HCT116 (cell line): ENCODE measurements around the gene ABCC8. TPM values are rescaled to one million over a fixed set of nuclear protein-coding genes. Genes with fewer than 3 reads are reported as not detected.

Source experiments
- ATAC-seq: fragments of 200-7000 bp; cut with Tn5 transposase; 2 replicates; pipeline ENCODE4 v1.9.1; 2020; ENCODE audit warnings: mild to moderate bottlenecking, moderate library complexity
- BruUV-seq: library from RNA; stranded (reverse); fragments of 400-500 nt; replicated peaks from 2 replicates; lab custom pipeline; 2021; lab: Mats Ljungman, UMichigan
- CTCF ChIA-PET: fragments of 300-600 bp; sonication (Branson Sonifier 250); formaldehyde crosslinking; loops from one replicate; lab custom pipeline; 2021; ENCODE audit warnings: antibody characterized with exemption; lab: Charles Lee
- POLR2A ChIA-PET: fragments of 300-600, 350-600 bp; sonication (Branson Sonifier 250); formaldehyde crosslinking; loops from one replicate; lab custom pipeline; 2021; ENCODE audit warnings: antibody characterized with exemption; lab: Charles Lee
- RAD21 ChIA-PET, 2 experiments: fragments of 300-600 bp; sonication (Branson Sonifier 250); formaldehyde crosslinking; loops; one replicate each; lab custom pipeline; 2023; ENCODE audit warnings: low total read pairs in 2 of 2; ENCODE audit not compliant: uncharacterized antibody in 2 of 2, unreplicated experiment in 2 of 2, low non-redundant PET in 1 of 2; lab: Charles Lee
- DNase-seq: peaks from one replicate; pipeline ENCODE4 v3.0.0-alpha.2; 2010; ENCODE audit warnings: low read depth, low spot score
- H2AFZ ChIP-seq: fragments of 200-600 bp; shearing (Covaris generic), sonication (generic); 2 replicates; pipeline ENCODE4 v1.6.1; 2017; ENCODE audit warnings: low read depth, mixed run types, mixed read lengths, antibody characterized with exemption, low read length; ENCODE audit not compliant: poor library complexity, severe bottlenecking
- H3K27ac ChIP-seq: 2 replicates; pipeline ENCODE4 v1.5.1; 2012; ENCODE audit warnings: low read depth, low read length
- H3K27me3 ChIP-seq: fragments of 200-600 bp; sonication (generic); 2 replicates; pipeline ENCODE4 v1.6.1; 2016; ENCODE audit warnings: mixed run types, low read length, mixed read lengths; ENCODE audit not compliant: insufficient read depth
- H3K36me3 ChIP-seq, 2 experiments: fragments of 200-500 bp in 1 of 2; fragments of 200-600 bp in 1 of 2; sonication (Bioruptor generic) in 1 of 2; sonication (generic) in 1 of 2; 2 replicates each; pipeline versions ENCODE4 v1.5.1 to v1.6.1; 2014 to 2016; ENCODE audit warnings: low read length in 2 of 2, inconsistent platforms in 1 of 2, mixed read lengths in 1 of 2, mixed run types in 1 of 2; ENCODE audit not compliant: insufficient read depth in 2 of 2, control insufficient read depth in 1 of 2
- H3K4me1 ChIP-seq, 2 experiments: fragments of 200-600 bp in 1 of 2; sonication (generic) in 1 of 2; 2 replicates each; pipeline versions ENCODE4 v1.5.1 to v1.6.1; 2012 to 2017; ENCODE audit warnings: low read length in 2 of 2, inconsistent platforms in 1 of 2, mild to moderate bottlenecking in 1 of 2, mixed read lengths in 1 of 2, mixed run types in 1 of 2, moderate library complexity in 1 of 2; ENCODE audit not compliant: insufficient read depth in 2 of 2, control insufficient read depth in 1 of 2
- H3K4me2 ChIP-seq: fragments of 200-600 bp; sonication (generic); 2 replicates; pipeline ENCODE4 v1.6.1; 2017; ENCODE audit warnings: mixed run types, low read length, mixed read lengths
- H3K4me3 ChIP-seq, 2 experiments: fragments of 200-600 bp in 1 of 2; sonication (generic) in 1 of 2; replicated peaks in 1 of 2; 2 replicates each; pipeline ENCODE4 v1.5.1; 2011 to 2016; ENCODE audit warnings: low read length in 2 of 2, control low read depth in 1 of 2, low read depth in 1 of 2, mild to moderate bottlenecking in 1 of 2, mixed read lengths in 1 of 2, mixed run types in 1 of 2
- H3K79me2 ChIP-seq: fragments of 200-600 bp; sonication (generic); 2 replicates; pipeline ENCODE4 v1.6.1; 2017; ENCODE audit warnings: mild to moderate bottlenecking, mixed run types, low read length, moderate library complexity, mixed read lengths; ENCODE audit not compliant: insufficient read depth
- H3K9ac ChIP-seq: fragments of 200-600 bp; sonication (generic); 2 replicates; pipeline ENCODE4 v1.6.1; 2016; ENCODE audit warnings: low read length, mixed read lengths
- H3K9me2 ChIP-seq: fragments of 200-600 bp; sonication (generic), shearing (Covaris generic); 2 replicates; pipeline ENCODE4 v1.6.1; 2017; ENCODE audit warnings: mixed run types, mild to moderate bottlenecking, moderate library complexity; ENCODE audit not compliant: insufficient read depth
- H3K9me3 ChIP-seq, 2 experiments: fragments of 200-500 bp in 1 of 2; fragments of 200-600 bp in 1 of 2; sonication (Bioruptor generic) in 1 of 2; sonication (generic) in 1 of 2; 2 replicates each; pipeline ENCODE4 v1.6.1; 2014 to 2017; ENCODE audit warnings: low read length in 2 of 2, mixed read lengths in 2 of 2, inconsistent platforms in 1 of 2, low read depth in 1 of 2, mild to moderate bottlenecking in 1 of 2, mixed run types in 1 of 2, moderate library complexity in 1 of 2; ENCODE audit not compliant: control insufficient read depth in 1 of 2, insufficient read depth in 1 of 2
- H4K20me1 ChIP-seq: fragments of 200-600 bp; sonication (generic), shearing (Covaris generic); 2 replicates; pipeline ENCODE4 v1.6.1; 2017; ENCODE audit warnings: mixed run types, mild to moderate bottlenecking, moderate library complexity; ENCODE audit not compliant: insufficient read depth
- CBX3 ChIP-seq: IDR thresholded peaks from 2 replicates; pipeline ENCODE4 v1.6.1; 2012; ENCODE audit warnings: low read depth
- EGR1 ChIP-seq: IDR thresholded peaks from 2 replicates; pipeline ENCODE4 v1.6.1; 2012; ENCODE audit warnings: low read depth
- ELF1 ChIP-seq: IDR thresholded peaks from 2 replicates; pipeline ENCODE4 v1.6.1; 2012; ENCODE audit warnings: low read depth, borderline replicate concordance
- EZH2 ChIP-seq: fragments of 200-600 bp; sonication (generic); IDR thresholded peaks from 2 replicates; pipeline ENCODE4 v1.6.1; 2017; ENCODE audit warnings: antibody characterized with exemption, mixed run types
- FOSL1 ChIP-seq: IDR thresholded peaks from 2 replicates; pipeline ENCODE4 v1.6.1; 2012; ENCODE audit warnings: low read depth
- JUND ChIP-seq: IDR thresholded peaks from 2 replicates; pipeline ENCODE4 v1.6.1; 2012
- POLR2A ChIP-seq: IDR thresholded peaks from 2 replicates; pipeline ENCODE4 v1.7.0; 2011; ENCODE audit warnings: borderline replicate concordance; ENCODE audit not compliant: insufficient read depth, insufficient read length; ENCODE audit errors: extremely low read depth
- RAD21 ChIP-seq: IDR thresholded peaks from 2 replicates; pipeline ENCODE4 v1.6.1; 2012; ENCODE audit warnings: low read depth, mild to moderate bottlenecking
- SP1 ChIP-seq: IDR thresholded peaks from 2 replicates; pipeline ENCODE4 v1.6.1; 2012; ENCODE audit warnings: low read depth
- SRF ChIP-seq: IDR thresholded peaks from 2 replicates; pipeline ENCODE4 v1.6.1; 2012; ENCODE audit warnings: low read depth
- TCF7L2 ChIP-seq: IDR thresholded peaks from 2 replicates; pipeline ENCODE4 v1.7.0; 2011; ENCODE audit warnings: borderline replicate concordance, inconsistent platforms; ENCODE audit not compliant: insufficient read depth, insufficient read length; ENCODE audit errors: extremely low read depth
- YY1 ChIP-seq: IDR thresholded peaks from 2 replicates; pipeline ENCODE4 v1.6.1; 2011; ENCODE audit warnings: low read length, low read depth, moderate library complexity, mild to moderate bottlenecking; ENCODE audit not compliant: insufficient replicate concordance; ENCODE audit errors: extremely low read depth
- ZBTB33 ChIP-seq: IDR thresholded peaks from 2 replicates; pipeline ENCODE4 v1.6.1; 2011; ENCODE audit warnings: mild to moderate bottlenecking, low read length, moderate library complexity; ENCODE audit not compliant: insufficient replicate concordance; ENCODE audit errors: extremely low read depth
- ZFX ChIP-seq: fragments of 450-650 bp; IDR thresholded peaks from 2 replicates; pipeline ENCODE4 v1.6.1; 2017
- intact Hi-C: fragments of 100-400 bp; cut with micrococcal nuclease; formaldehyde crosslinking; loops from 2 replicates; pipeline ENCODE4 v1.10.0; 2022
- total RNA-seq: library from RNA; stranded (reverse); gene quantifications from one replicate; pipeline ENCODE4 v1.2.1, GENCODE V29; 2021; ENCODE audit not compliant: unreplicated experiment
- TF ChIP-seq, protein P1 (sequence below): IDR thresholded peaks from 2 replicates; pipeline ENCODE4 v1.6.1; 2012; ENCODE audit warnings: low read depth
- TF ChIP-seq, protein P2 (sequence below), 3 experiments: fragments of 200-600 bp in 1 of 3; sonication (generic) in 1 of 3; IDR thresholded peaks in 2 of 3; conservative IDR thresholded peaks in 1 of 3; 2 replicates each; pipeline ENCODE4 v1.5.1; 2012 to 2017; ENCODE audit warnings: low read depth in 2 of 3, low read length in 2 of 3, antibody characterized with exemption in 1 of 3, borderline replicate concordance in 1 of 3, control low read depth in 1 of 3, mild to moderate bottlenecking in 1 of 3, mixed read lengths in 1 of 3, mixed run types in 1 of 3, moderate library complexity in 1 of 3; ENCODE audit not compliant: insufficient read depth in 1 of 3

ABCC8 gene
- total RNA-seq, 1 experiment from 2014 or later: 0.39 TPM

GRCh38 chr11:17401841-17402240 lies 74.8 kb downstream of the ABCC8 start:
- H3K4me3 ChIP-seq: no peak overlapping the region
- no peak overlapping the region for H2AFZ ChIP-seq
- no TSS peak for BruUV-seq
- H4K20me1 ChIP-seq: no peaks in the 10 kb centered on the region
- H3K9me2 ChIP-seq: no peaks in the 10 kb centered on the region
- no peaks in the 10 kb centered on the region for H3K36me3 ChIP-seq
- TF ChIP-seq ZBTB33 (no peak), SP1 (no peak), FOSL1 (no peak), JUND (no peak), POLR2A (no peak), ELF1 (no peak), CBX3 (no peak), ZFX (no peak), YY1 (no peak), SRF (no peak), RAD21 (no peak), TCF7L2 (no peak), EZH2 (no peak), EGR1 (no peak)
- TF ChIP-seq, protein P1, sequence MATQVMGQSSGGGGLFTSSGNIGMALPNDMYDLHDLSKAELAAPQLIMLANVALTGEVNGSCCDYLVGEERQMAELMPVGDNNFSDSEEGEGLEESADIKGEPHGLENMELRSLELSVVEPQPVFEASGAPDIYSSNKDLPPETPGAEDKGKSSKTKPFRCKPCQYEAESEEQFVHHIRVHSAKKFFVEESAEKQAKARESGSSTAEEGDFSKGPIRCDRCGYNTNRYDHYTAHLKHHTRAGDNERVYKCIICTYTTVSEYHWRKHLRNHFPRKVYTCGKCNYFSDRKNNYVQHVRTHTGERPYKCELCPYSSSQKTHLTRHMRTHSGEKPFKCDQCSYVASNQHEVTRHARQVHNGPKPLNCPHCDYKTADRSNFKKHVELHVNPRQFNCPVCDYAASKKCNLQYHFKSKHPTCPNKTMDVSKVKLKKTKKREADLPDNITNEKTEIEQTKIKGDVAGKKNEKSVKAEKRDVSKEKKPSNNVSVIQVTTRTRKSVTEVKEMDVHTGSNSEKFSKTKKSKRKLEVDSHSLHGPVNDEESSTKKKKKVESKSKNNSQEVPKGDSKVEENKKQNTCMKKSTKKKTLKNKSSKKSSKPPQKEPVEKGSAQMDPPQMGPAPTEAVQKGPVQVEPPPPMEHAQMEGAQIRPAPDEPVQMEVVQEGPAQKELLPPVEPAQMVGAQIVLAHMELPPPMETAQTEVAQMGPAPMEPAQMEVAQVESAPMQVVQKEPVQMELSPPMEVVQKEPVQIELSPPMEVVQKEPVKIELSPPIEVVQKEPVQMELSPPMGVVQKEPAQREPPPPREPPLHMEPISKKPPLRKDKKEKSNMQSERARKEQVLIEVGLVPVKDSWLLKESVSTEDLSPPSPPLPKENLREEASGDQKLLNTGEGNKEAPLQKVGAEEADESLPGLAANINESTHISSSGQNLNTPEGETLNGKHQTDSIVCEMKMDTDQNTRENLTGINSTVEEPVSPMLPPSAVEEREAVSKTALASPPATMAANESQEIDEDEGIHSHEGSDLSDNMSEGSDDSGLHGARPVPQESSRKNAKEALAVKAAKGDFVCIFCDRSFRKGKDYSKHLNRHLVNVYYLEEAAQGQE: no peak
- TF ChIP-seq, protein P2, sequence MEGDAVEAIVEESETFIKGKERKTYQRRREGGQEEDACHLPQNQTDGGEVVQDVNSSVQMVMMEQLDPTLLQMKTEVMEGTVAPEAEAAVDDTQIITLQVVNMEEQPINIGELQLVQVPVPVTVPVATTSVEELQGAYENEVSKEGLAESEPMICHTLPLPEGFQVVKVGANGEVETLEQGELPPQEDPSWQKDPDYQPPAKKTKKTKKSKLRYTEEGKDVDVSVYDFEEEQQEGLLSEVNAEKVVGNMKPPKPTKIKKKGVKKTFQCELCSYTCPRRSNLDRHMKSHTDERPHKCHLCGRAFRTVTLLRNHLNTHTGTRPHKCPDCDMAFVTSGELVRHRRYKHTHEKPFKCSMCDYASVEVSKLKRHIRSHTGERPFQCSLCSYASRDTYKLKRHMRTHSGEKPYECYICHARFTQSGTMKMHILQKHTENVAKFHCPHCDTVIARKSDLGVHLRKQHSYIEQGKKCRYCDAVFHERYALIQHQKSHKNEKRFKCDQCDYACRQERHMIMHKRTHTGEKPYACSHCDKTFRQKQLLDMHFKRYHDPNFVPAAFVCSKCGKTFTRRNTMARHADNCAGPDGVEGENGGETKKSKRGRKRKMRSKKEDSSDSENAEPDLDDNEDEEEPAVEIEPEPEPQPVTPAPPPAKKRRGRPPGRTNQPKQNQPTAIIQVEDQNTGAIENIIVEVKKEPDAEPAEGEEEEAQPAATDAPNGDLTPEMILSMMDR (IDR thresholded peaks at IDR 0.05 in 2 of 3, conservative IDR thresholded peaks at IDR 0.05 in 1 of 3; ENCODE audit: borderline replicate concordance in 1 of 3, insufficient read depth in 1 of 3, low read depth in 2 of 3, low read length in 2 of 3): no peak
- peaks cover 3 to 19% of the 10 kb centered on the region in 2 experiments; a peak in 3 of 4 replicates for H3K4me1 ChIP-seq
- ATAC-seq (no peak), DNase-seq (no peak)
- H3K9ac ChIP-seq: no peak overlapping the region
- no peaks in the 10 kb centered on the region for H3K27me3 ChIP-seq
- POLR2A ChIA-PET: no interaction called here
- no peak overlapping the region for H3K27ac ChIP-seq
- H3K4me2 ChIP-seq: no peak overlapping the region
- no peaks in the 10 kb centered on the region for H3K79me2 ChIP-seq
- H3K9me3 ChIP-seq: no peaks in the 10 kb centered on the region
- intact Hi-C loops: no loop called here
- RAD21 ChIA-PET: no interaction called here
- CTCF ChIA-PET: no interaction called here
